Stimulated activated CD8-positive, alpha-beta memory T cell treated with anti-CD3 and anti-CD28 coated beads, Interleukin-7, amount 100 ng/mL, for 48 hours (primary cell): ENCODE results near the gene BLM.
"Not testable (repeated sequence)": the region's sequence is repeated elsewhere in the genome, so short reads cannot be mapped to it uniquely, and the experiment has no call there.

Source experiments
- DNase-seq, 2 donors: peaks; one replicate each; pipeline ENCODE4 v3.0.0-alpha.2; 2020; ENCODE audit warnings: low read depth in 1 of 2; ENCODE audit errors: extremely low read depth in 1 of 2

BLM gene

DNA sequence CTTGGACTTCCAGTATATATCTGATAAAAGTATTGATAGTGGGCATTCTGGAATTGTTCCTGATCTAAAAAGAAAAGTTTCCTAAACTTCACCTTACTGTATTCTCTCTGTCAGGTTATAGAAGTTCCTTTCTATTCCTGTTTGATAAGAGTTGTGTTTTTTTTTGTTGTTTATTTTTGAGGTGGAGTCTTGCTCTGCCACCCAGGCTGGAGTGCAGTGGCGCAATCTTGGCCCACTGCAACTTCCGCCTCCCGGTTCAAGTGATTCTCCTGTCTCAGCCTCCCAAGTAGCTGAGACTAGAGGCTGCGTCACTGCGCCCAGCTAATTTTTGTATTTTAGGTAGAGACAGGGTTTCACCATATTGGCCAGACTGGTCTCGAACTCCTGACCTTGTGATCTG, 13.1 kb downstream of the BLM start:
- no peak for DNase-seq

- DNase-seq: no peak
Observed at GRCh38 chr15:90735923-90736322, 18.8 kb downstream of the BLM start.

- DNase-seq: not testable (repeated sequence)
Observed at GRCh38 chr15:90740545-90740944, 23.4 kb downstream of the BLM start.

- DNase-seq: no peak
Observed at GRCh38 chr15:90742087-90742486, 24.9 kb downstream of the BLM start.

GRCh38 chr15:90743407-90743806, 26.3 kb downstream of the BLM start:
- no peak for DNase-seq

GRCh38 chr15:90744759-90745402, 27.7 kb downstream of the BLM start:
- DNase-seq: no peak

- peak in 1 of 2 donors; percentile 5 for DNase-seq
Observed at GRCh38 chr15:90749754-90750153, 32.6 kb downstream of the BLM start.

GRCh38 chr15:90750186-90750585, 33.0 kb downstream of the BLM start:
- DNase-seq: peak in 1 of 2 donors; percentile 45

DNA sequence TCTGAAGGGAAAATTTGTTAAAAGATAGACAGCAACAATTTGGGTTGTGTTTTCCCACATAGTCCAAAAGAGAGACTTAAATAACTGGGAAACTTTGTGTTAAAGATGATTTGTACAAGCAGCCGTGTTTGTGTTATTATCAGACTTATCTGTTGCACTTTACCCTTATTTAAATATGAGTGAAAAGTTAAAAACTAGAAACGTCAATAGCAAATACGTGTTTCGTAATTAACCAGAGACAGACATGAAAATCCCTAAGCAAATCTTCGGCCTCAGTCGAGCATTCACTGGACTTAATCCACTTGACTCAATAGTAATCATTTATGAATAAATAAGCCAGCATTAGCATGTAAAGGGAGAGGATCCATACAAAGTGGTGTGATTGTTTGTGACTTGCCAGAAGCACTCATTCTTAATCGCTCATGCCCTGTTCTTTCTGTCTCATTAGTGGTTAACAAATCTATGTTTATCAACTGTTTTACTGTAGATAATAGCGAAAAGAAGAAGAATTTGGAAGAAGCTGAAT, 34.2 kb downstream of the BLM start:
- DNase-seq: no peak

GRCh38 chr15:90756916-90757315, 39.8 kb downstream of the BLM start:
- DNase-seq: no peak

DNA sequence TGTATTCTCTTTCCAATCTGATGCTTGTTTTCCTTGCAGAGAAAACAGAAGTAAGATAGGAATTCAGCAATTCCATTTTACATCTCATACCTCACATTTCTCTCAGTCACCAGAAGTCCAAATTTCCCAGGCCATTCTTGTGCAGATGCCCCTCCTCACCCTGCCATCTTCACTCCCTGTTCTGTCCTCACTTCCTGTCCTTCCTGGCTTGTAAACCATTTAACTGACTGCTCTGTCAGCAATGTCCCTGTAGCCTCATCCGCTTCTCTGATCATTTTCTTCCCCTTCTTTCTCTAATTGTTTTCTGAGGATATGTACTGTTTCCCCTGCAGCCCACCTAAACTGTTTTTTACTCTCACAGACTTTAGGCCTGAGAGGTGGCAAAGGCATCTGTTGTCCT, 40.3 kb downstream of the BLM start:
- no peak for DNase-seq

DNA sequence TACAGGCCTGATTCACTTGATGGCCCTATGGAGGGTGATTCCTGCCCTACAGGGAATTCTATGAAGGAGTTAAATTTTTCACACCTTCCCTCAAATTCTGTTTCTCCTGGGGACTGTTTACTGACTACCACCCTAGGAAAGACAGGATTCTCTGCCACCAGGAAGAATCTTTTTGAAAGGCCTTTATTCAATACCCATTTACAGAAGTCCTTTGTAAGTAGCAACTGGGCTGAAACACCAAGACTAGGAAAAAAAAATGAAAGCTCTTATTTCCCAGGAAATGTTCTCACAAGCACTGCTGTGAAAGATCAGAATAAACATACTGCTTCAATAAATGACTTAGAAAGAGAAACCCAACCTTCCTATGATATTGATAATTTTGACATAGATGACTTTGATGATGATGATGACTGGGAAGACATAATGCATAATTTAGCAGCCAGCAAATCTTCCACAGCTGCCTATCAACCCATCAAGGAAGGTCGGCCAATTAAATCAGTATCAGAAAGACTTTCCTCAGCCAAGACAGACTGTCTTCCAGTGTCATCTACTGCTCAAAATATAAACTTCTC, 43.6 kb downstream of the BLM start:
- no peak for DNase-seq

DNA sequence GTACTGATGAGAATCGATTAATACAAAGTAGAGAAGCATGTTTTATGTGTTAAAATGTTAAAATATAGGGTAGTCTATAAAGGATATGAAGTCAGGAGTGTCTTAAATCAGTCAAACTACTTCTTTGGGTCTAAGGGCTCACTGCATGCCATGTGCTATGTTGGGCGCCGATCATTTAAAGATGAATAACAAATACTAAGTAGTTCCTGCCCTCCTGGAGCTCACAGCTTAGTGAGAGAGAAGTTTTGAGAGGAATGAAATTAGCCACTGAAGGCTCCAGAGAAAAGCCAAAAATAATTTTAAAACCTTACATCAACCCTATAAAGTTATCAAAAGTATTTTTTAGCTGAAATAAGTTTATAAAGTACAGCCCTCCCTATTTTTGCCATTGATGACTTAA, 44.5 kb downstream of the BLM start:
- DNase-seq: no peak

DNA sequence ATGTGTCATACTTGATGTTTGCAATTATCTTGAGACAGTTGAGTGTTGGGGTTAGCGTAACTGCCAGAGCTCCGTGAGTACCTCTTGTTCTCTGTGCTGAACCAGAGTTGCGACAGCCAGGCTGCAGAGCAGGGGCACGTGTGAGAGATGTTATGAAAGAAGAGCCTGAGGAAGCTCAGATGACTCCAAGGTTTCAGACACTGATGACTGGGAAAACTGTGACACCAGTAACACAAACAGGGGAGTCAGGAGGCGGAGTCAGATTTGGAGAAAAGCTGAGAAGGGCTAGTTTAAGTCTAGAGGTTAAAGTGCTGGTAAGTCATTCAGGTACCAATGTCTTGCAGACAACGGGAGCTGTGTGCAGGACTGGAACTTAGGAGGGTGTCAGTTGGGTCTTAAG, 45.0 kb downstream of the BLM start:
- DNase-seq: no peak

DNA sequence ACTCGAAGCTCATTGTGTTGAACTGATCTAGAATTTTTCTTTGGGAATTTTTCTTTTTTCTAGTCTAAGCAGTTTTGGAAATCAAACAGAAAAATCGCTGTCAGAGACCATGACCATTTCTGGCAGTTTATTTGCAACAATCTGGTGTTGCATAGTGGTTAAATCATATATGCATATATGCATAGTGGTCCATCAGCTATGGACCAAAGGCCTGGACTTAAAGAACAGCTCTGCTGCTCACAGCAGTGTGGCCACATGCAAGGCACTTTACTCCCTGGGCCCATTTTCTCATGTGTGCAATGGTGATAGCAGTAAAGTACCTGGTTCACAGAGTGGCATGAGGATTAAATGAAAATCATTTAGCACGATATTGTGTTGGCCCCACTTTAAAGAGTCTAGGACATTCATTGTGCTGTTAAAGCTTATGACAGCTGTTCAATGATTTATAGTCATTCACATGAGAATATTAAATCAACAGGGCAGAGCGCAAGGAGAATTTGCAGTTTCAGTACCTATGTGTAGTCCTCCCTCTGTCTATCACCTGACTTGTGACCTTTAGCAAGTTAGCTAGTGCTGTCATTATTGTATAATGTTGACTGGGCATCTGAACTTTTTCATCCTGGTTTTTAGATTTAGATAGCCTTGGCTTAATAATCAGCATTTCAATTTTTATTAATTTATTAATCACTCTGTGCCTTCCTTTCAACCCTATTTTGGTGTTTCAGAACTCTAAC, 46.4 kb downstream of the BLM start:
- no peak for DNase-seq

- DNase-seq: no peak
Observed at GRCh38 chr15:90765531-90765930, 48.4 kb downstream of the BLM start.

- no peak for DNase-seq
Observed at GRCh38 chr15:90765966-90766365, 48.8 kb downstream of the BLM start.

DNA sequence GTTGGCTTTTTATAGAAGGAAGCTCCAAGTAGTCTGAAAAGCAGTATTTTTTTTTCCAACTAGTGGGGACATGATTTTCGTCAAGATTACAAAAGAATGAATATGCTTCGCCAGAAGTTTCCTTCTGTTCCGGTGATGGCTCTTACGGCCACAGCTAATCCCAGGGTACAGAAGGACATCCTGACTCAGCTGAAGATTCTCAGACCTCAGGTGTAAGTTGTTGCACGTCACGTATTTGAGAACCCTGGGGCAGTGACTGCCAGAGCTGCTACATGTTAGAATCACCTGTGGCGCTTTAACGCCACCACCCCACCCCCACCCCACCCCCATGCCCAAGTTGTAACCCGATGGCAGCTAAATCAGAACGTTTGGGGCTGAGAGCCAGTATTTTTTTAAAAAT, 52.2 kb downstream of the BLM start:
- no peak for DNase-seq

DNA sequence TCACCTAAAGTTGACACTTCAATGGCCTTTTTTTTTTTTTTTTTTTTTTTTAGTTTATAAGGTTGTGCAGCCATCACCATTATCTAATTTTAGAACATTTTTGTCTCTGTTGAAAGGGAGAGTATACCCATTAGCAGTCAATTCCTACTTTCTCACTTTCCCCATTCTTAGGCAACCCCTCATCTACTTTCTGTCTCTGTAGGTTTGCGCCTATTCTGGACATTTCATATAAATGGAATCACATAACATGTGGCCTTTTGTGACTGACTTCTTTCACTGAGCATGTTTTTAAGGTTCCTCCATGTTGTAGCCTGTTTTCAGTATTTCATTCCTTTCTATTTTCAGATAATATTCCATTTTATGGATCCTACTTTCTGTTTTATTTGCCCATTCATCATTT, 56.3 kb downstream of the BLM start:
- no peak for DNase-seq

DNA sequence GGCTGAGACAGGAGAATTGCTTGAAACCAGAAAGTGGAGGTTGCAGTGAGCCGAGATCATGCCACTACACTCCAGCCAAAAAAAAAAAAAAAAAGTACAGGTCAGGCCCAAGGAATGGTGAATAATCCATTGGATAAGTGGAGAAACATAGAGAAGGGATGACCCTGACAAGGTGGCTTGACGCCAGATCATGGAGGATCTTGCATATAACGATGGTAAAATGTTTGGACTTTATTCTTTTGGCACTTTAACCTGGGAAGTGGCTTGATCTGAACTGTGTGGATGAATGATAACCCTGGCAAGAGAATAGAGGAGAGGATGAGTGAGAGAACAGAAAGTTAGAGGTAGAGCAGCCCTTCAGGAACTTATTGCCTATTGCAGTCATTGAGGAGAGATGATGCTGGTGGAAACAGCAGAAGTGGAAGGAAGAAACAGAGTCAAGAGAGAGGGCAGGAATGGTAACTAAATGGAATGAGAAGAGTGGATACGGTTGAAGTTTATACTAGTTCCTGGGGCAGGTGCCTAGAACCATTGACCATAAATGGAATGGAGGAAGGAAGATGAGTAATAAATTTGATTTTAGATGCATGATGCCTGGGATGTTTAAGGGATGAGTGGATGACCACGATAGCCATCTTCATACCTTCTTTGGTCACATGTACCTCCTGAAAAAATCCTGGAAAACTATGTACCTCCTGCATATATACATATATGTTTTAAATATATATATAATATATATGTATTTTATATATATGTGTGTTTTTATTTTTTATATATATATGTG, 57.8 kb downstream of the BLM start:
- no peak for DNase-seq

- no peak for DNase-seq
Observed at GRCh38 chr15:90780916-90781315, 63.8 kb downstream of the BLM start.
